CD4-positive, alpha-beta T cell treated with Interleukin-17A for 1 hour (primary cell): ENCODE data around the gene RNASEH2C.

Experiments used
- DNase-seq: peaks from one replicate; pipeline ENCODE4 v3.0.0-alpha.2; 2020

The RNASEH2C gene

GRCh38 chr11:65680192-65680743, 40.3 kb downstream of the RNASEH2C start:
- no peak for DNase-seq

- no peak for DNase-seq
Measured at GRCh38 chr11:65672982-65673381, 47.6 kb downstream of the RNASEH2C start.

- DNase-seq, result no peak
Measured at GRCh38 chr11:65672180-65672860, 48.3 kb downstream of the RNASEH2C start.
